Measurements from ENCODE around the gene FXYD6. TPM values are rescaled to one million over a fixed set of nuclear protein-coding genes. Genes with fewer than 3 reads are reported as not detected.

FXYD6 gene
- total and polyA plus RNA-seq, 4 donors, result 4.7 to 22.5 (median 12.3) TPM

DNA sequence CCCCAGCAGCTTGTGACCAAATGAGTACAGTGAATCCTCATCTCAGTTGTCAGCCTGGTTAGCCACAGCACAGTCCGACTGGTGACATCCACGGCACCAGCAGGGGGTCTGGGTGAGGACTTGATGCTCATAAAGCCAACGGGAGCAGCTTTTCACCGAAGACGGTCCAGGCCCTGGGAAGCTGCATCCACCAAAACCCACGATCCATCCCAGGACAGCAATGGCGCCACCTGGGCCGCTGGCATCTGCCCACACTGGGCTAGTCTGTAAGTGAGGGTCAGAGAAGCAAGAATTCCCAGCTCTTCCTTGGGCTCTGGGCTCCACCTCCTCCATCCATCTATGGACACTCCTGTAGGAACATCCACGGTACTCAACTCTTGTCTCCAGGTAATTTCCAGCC, 25.1 kb upstream of the FXYD6 start:
- 95% methylated on average over 9 of the region's 9 CpGs for whole genome bisulfite sequencing
- H3K4me1 ChIP-seq (ENCODE audit: control insufficient read depth in 4 of 4, insufficient read depth in 4 of 4, low read length in 3 of 4), result no peaks in the 10 kb centered on the region
- no peaks in the 10 kb centered on the region for H3K36me3 ChIP-seq (ENCODE audit: control insufficient read depth in 4 of 4, insufficient read depth in 3 of 4, low read depth in 1 of 4, low read length in 3 of 4)
- no peak for DNase-seq (ENCODE audit: low spot score)
- H3K4me3 ChIP-seq (ENCODE audit: low read depth in 1 of 3, low read length in 3 of 3), result no peak overlapping the region
- H3K27me3 ChIP-seq (ENCODE audit: control insufficient read depth in 4 of 4, insufficient read depth in 4 of 4, low read length in 3 of 4), result peaks cover 0 to 2% (median 0%) of the 10 kb centered on the region in 4 donors
- TF ChIP-seq RXRA (IDR thresholded peaks at IDR 0.05), result no peak
- no peak for TF ChIP-seq FOXA2 (IDR thresholded peaks at IDR 0.05)
- TF ChIP-seq JUND (IDR thresholded peaks at IDR 0.05), result no peak
- no peak for TF ChIP-seq REST (IDR thresholded peaks at IDR 0.05)
- no peak for TF ChIP-seq GABPA (IDR thresholded peaks at IDR 0.05 in 1 of 2, conservative IDR thresholded peaks at IDR 0.05 in 1 of 2)
- no peak for TF ChIP-seq FOXA1 (IDR thresholded peaks at IDR 0.05)
- TF ChIP-seq EGR1 (IDR thresholded peaks at IDR 0.05; ENCODE audit: low read depth in 2 of 2), result no peak
- no peak for TF ChIP-seq SP1 (IDR thresholded peaks at IDR 0.05)
- H3K27ac ChIP-seq (ENCODE audit: low read depth in 1 of 2, low read length in 2 of 2), result no peak overlapping the region
- H3K9ac ChIP-seq (ENCODE audit: low read depth in 1 of 2, low read length in 2 of 2), result no peak overlapping the region
- no peaks in the 10 kb centered on the region for H3K9me3 ChIP-seq (ENCODE audit: control insufficient read depth in 4 of 4, low read length in 3 of 4)

DNA sequence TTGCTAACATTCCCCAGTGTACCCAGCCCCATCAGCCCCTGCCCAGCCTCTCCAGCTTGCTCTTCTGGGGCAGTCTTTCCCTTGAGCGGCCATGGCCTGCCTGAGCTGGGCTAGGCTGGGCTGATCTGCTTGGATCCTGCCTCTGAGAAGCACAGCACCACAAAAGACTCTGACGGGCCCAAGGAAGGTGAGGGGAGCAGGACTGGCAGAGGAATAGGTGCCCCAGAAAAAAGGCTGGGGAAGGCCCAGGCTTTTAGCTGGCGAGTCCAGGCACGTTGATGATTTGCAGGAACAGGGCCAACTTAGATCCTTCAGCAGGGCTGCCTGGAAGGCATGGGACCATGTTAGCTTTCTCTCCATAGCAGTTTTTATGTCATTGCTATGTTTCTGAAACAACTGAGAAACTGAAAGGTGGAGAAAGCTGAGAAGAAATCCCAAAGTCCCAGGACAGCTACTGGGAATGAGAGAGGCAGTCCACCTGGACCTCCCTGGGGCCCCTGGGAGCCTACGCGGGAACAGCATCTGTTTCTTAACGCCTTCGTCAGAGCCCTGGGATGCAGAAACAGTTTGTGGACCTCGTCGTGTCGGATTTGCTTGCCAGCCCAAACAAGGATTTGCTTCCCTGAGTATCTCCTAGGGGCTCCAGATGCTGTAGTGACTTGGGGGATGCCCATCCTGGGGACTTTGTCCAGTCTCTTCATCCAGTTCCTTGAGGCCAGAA, 24.4 kb upstream of the FXYD6 start:
- 89% methylated on average over 11 of the region's 11 CpGs for WGBS
- H3K4me1 ChIP-seq (ENCODE audit: control insufficient read depth in 4 of 4, insufficient read depth in 4 of 4, low read length in 3 of 4), result no peaks in the 10 kb centered on the region
- H3K4me3 ChIP-seq (ENCODE audit: low read depth in 1 of 3, low read length in 3 of 3), result no peak overlapping the region
- H3K27me3 ChIP-seq (ENCODE audit: control insufficient read depth in 4 of 4, insufficient read depth in 4 of 4, low read length in 3 of 4), result peaks cover 0 to 6% (median 0%) of the 10 kb centered on the region in 4 donors
- DNase-seq (ENCODE audit: low spot score), result no peak
- TF ChIP-seq REST (IDR thresholded peaks at IDR 0.05) (no peak), NR2F2 (IDR thresholded peaks at IDR 0.05) (no peak), GABPA (IDR thresholded peaks at IDR 0.05 in 1 of 2, conservative IDR thresholded peaks at IDR 0.05 in 1 of 2) (no peak), ATF3 (IDR thresholded peaks at IDR 0.05) (no peak), RAD21 (IDR thresholded peaks at IDR 0.05) (no peak), FOXA2 (IDR thresholded peaks at IDR 0.05) (no peak), RXRA (IDR thresholded peaks at IDR 0.05) (no peak), JUND (IDR thresholded peaks at IDR 0.05) (no peak), HNF4A (conservative IDR thresholded peaks at IDR 0.05) (no peak), SP1 (IDR thresholded peaks at IDR 0.05) (no peak), MAX (IDR thresholded peaks at IDR 0.05) (no peak), EGR1 (IDR thresholded peaks at IDR 0.05; ENCODE audit: low read depth in 2 of 2) (no peak), CTCF (IDR thresholded peaks at IDR 0.05; ENCODE audit: low read depth, low read length, missing input control) (no peak), YY1 (IDR thresholded peaks at IDR 0.05) (no peak)
- TF ChIP-seq, protein P1, sequence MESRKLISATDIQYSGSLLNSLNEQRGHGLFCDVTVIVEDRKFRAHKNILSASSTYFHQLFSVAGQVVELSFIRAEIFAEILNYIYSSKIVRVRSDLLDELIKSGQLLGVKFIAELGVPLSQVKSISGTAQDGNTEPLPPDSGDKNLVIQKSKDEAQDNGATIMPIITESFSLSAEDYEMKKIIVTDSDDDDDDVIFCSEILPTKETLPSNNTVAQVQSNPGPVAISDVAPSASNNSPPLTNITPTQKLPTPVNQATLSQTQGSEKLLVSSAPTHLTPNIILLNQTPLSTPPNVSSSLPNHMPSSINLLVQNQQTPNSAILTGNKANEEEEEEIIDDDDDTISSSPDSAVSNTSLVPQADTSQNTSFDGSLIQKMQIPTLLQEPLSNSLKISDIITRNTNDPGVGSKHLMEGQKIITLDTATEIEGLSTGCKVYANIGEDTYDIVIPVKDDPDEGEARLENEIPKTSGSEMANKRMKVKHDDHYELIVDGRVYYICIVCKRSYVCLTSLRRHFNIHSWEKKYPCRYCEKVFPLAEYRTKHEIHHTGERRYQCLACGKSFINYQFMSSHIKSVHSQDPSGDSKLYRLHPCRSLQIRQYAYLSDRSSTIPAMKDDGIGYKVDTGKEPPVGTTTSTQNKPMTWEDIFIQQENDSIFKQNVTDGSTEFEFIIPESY (IDR thresholded peaks at IDR 0.05), result no peak
- no peak overlapping the region for H3K27ac ChIP-seq (ENCODE audit: low read depth in 1 of 2, low read length in 2 of 2)
- H3K9me3 ChIP-seq (ENCODE audit: control insufficient read depth in 4 of 4, low read length in 3 of 4), result no peaks in the 10 kb centered on the region
- no peak overlapping the region for H3K9ac ChIP-seq (ENCODE audit: low read depth in 1 of 2, low read length in 2 of 2)
- no peaks in the 10 kb centered on the region for H3K36me3 ChIP-seq (ENCODE audit: control insufficient read depth in 4 of 4, insufficient read depth in 3 of 4, low read depth in 1 of 4, low read length in 3 of 4)
